GM23338 (cell line): ENCODE data around the gene CEMIP2. TPM values are rescaled to one million over a fixed set of nuclear protein-coding genes. Genes with fewer than 3 reads are reported as not detected.
A peak's percentile ranks its signal among the peaks of the same experiment; 100 is the strongest.

Experiments
- ATAC-seq: fragments of 200-7000 bp; cut with Tn5 transposase; 3 replicates; pipeline ENCODE4 v1.9.1; 2020
- DNase-seq: peaks from one replicate; pipeline ENCODE4 v3.0.0-alpha.2; 2015; ENCODE audit warnings: low spot score
- H2AFZ ChIP-seq: fragments of 200-600 bp; sonication (generic); 2 replicates; pipeline ENCODE4 v1.8.0; 2016; ENCODE audit warnings: antibody characterized with exemption, mild to moderate bottlenecking, moderate library complexity
- H3F3A ChIP-seq: fragments of 200-600 bp; sonication (generic); replicated peaks from 2 replicates; pipeline ENCODE4 v1.8.0; 2017; ENCODE audit warnings: antibody characterized with exemption, mixed run types, low read depth
- H3K27ac ChIP-seq: fragments of 200-600 bp; sonication (generic); 2 replicates; pipeline ENCODE4 v1.6.1; 2016; ENCODE audit warnings: low read depth
- H3K27me3 ChIP-seq: fragments of 200-600 bp; sonication (generic); 2 replicates; pipeline ENCODE4 v1.8.0; 2016; ENCODE audit warnings: mild to moderate bottlenecking, mixed run types, moderate library complexity; ENCODE audit not compliant: insufficient read depth
- H3K36me3 ChIP-seq: fragments of 200-600 bp; sonication (generic); 2 replicates; pipeline ENCODE4 v1.8.0; 2016; ENCODE audit warnings: mild to moderate bottlenecking; ENCODE audit not compliant: insufficient read depth
- H3K4me1 ChIP-seq: fragments of 200-600 bp; sonication (generic); 2 replicates; pipeline ENCODE4 v1.8.0; 2016; ENCODE audit warnings: mild to moderate bottlenecking, moderate library complexity; ENCODE audit not compliant: insufficient read depth
- H3K4me2 ChIP-seq: fragments of 200-600 bp; sonication (generic); 2 replicates; pipeline ENCODE4 v1.7.1; 2017; ENCODE audit warnings: mixed run types
- H3K4me3 ChIP-seq: fragments of 200-600 bp; sonication (generic); 2 replicates; pipeline ENCODE4 v1.6.1; 2016; ENCODE audit warnings: mixed run types
- H3K79me2 ChIP-seq: fragments of 200-600 bp; sonication (generic); replicated peaks from 2 replicates; pipeline ENCODE4 v1.8.0; 2017; ENCODE audit warnings: mild to moderate bottlenecking; ENCODE audit not compliant: insufficient read depth
- H3K9me2 ChIP-seq: fragments of 200-600 bp; sonication (generic); 2 replicates; pipeline ENCODE4 v1.8.0; 2017; ENCODE audit not compliant: insufficient read depth
- H4K20me1 ChIP-seq: fragments of 200-600 bp; sonication (generic); replicated peaks from 2 replicates; pipeline ENCODE4 v1.8.0; 2017; ENCODE audit warnings: mild to moderate bottlenecking; ENCODE audit not compliant: insufficient read depth
- H3K27ac Mint-ChIP-seq: 2 replicates; pipeline ENCODE4 v1.8.0; 2020; ENCODE audit warnings: inconsistent platforms, mild to moderate bottlenecking, moderate library complexity, mixed read lengths
- H3K27me3 Mint-ChIP-seq: 3 replicates; pipeline ENCODE4 v1.8.0; 2022; ENCODE audit warnings: low read depth, mild to moderate bottlenecking, moderate library complexity, mixed read lengths, inconsistent platforms; ENCODE audit not compliant: insufficient read depth, poor library complexity
- H3K36me3 Mint-ChIP-seq: 3 replicates; pipeline ENCODE4 v1.8.0; 2021; ENCODE audit warnings: low read depth, mild to moderate bottlenecking, inconsistent platforms, moderate library complexity, mixed read lengths
- H3K4me1 Mint-ChIP-seq: 3 replicates; pipeline ENCODE4 v1.8.0; 2020; ENCODE audit warnings: mild to moderate bottlenecking, inconsistent platforms, mixed read lengths
- H3K4me3 Mint-ChIP-seq: 3 replicates; pipeline ENCODE4 v1.8.0; 2021; ENCODE audit warnings: moderate library complexity, mild to moderate bottlenecking, inconsistent platforms, mixed read lengths
- H3K9me3 Mint-ChIP-seq: 3 replicates; pipeline ENCODE4 v1.8.0; 2020; ENCODE audit warnings: moderate library complexity, mild to moderate bottlenecking, inconsistent platforms, mixed read lengths
- CREB1 ChIP-seq: fragments of 250-450 bp; sonication (Bioruptor Pico); IDR thresholded peaks from 2 replicates; pipeline ENCODE4 v1.5.0; 2020; ENCODE audit warnings: low read depth, mild to moderate bottlenecking, moderate library complexity
- CTCF ChIP-seq, 2 experiments: fragments of 200-600 bp in 1 of 2; sonication (generic) in 1 of 2; conservative IDR thresholded peaks; 2 replicates each; pipeline versions ENCODE4 v1.5.1 to v1.6.1; 2016 to 2017; ENCODE audit warnings: antibody characterized with exemption in 2 of 2, low read depth in 2 of 2, mild to moderate bottlenecking in 2 of 2, moderate library complexity in 1 of 2
- ETS1 ChIP-seq: IDR thresholded peaks from 2 replicates; pipeline ENCODE4 v1.6.1; 2016; ENCODE audit warnings: antibody characterized with exemption
- EZH2 ChIP-seq: fragments of 200-600 bp; sonication (generic); IDR thresholded peaks from one replicate; pipeline ENCODE4 v1.8.0; 2017; ENCODE audit warnings: antibody characterized with exemption, mild to moderate bottlenecking, low read depth; ENCODE audit not compliant: unreplicated experiment
- JUNB ChIP-seq: IDR thresholded peaks from one replicate; pipeline ENCODE4 v1.6.1; 2016; ENCODE audit warnings: antibody characterized with exemption; ENCODE audit not compliant: unreplicated experiment
- NANOG ChIP-seq: IDR thresholded peaks from 2 replicates; pipeline ENCODE4 v1.6.1; 2016; ENCODE audit warnings: antibody characterized with exemption, borderline replicate concordance
- POLR2AphosphoS5 ChIP-seq: IDR thresholded peaks from 2 replicates; pipeline ENCODE4 v1.6.1; 2016; ENCODE audit warnings: antibody characterized with exemption, low read depth
- STAT1 ChIP-seq: IDR thresholded peaks from one replicate; pipeline ENCODE4 v1.6.1; 2016; ENCODE audit warnings: antibody characterized with exemption; ENCODE audit not compliant: unreplicated experiment
- ZNF114 ChIP-seq: fragments of 250-450 bp; sonication (Bioruptor Pico); IDR thresholded peaks from 2 replicates; pipeline ENCODE4 v1.5.0; 2020; ENCODE audit warnings: mild to moderate bottlenecking, moderate library complexity
- ZNF331 ChIP-seq: fragments of 250-450 bp; sonication (Bioruptor Pico); IDR thresholded peaks from 2 replicates; pipeline ENCODE4 v1.5.0; 2020; ENCODE audit warnings: low read depth, mild to moderate bottlenecking, moderate library complexity
- ZNF462 ChIP-seq: fragments of 250-450 bp; sonication (Bioruptor Pico); IDR thresholded peaks from 2 replicates; pipeline ENCODE4 v1.5.0; 2020; ENCODE audit warnings: mild to moderate bottlenecking, moderate library complexity
- polyA plus RNA-seq: library from polyadenylated mRNA; unstranded; fragments of >200 nt; fragmentation: Nextera tagmentation; extraction: Ambion mirVana; gene quantifications from 2 replicates; pipeline ENCODE4 v1.2.1, GENCODE V29; 2016
- total RNA-seq: library from RNA; depleted of rRNA; stranded (reverse); fragments of >200 nt; shearing (Covaris generic); gene quantifications from 2 replicates; pipeline ENCODE4 v1.2.3, GENCODE V29; 2014

The CEMIP2 gene
- total and polyA plus RNA-seq, 2 experiments from 2014 or later = 23.0 to 76.7 TPM

GRCh38 chr9:71683598-71684235 is 84.6 kb downstream of the CEMIP2 start:
- Histone ChIP-seq H3K79me2 (no peaks in the 10 kb centered on the region), H2AFZ (no peak overlapping the region), H3K4me3 (no peak overlapping the region), H3K36me3 (peaks cover 14% of the 10 kb centered on the region), H3K27ac (peak overlapping the region; percentile 18; the same call in 1 of the 2 replicates), H3K4me1 (peaks cover 25% of the 10 kb centered on the region), H4K20me1 (no peaks in the 10 kb centered on the region; the same call in 1 of the 2 replicates), H3K27me3 (no peaks in the 10 kb centered on the region), H3K4me2 (peak overlapping the region; percentile 29; the same call in 1 of the 2 replicates), H3F3A (no peaks in the 10 kb centered on the region), H3K9me2 (no peaks in the 10 kb centered on the region)
- Mint-ChIP-seq H3K4me1 (peaks cover 28% of the 10 kb centered on the region), H3K36me3 (peaks cover 28% of the 10 kb centered on the region), H3K27ac (peak overlapping the region; percentile 89), H3K27me3 (peaks cover 2% of the 10 kb centered on the region), H3K9me3 (no peaks in the 10 kb centered on the region), H3K4me3 (peak overlapping the region; percentile 25; the same call in 1 of the 3 replicates)
- TF ChIP-seq JUNB = no peak
- TF ChIP-seq STAT1 = no peak
- TF ChIP-seq CTCF (conservative IDR thresholded peaks at IDR 0.05; ENCODE audit: low read depth in 2 of 2) = peak; percentile 39 to 66
- peak; percentile 89 for ATAC-seq
- peak; percentile 66 for DNase-seq

GRCh38 chr9:71681708-71682272 is 86.5 kb downstream of the CEMIP2 start:
- Histone ChIP-seq H3K4me1 (peaks cover 25% of the 10 kb centered on the region), H3K36me3 (peaks cover 3% of the 10 kb centered on the region; the same call in 1 of the 2 replicates), H4K20me1 (no peaks in the 10 kb centered on the region; the same call in 1 of the 2 replicates), H3K4me2 (no peak overlapping the region), H3K27me3 (no peaks in the 10 kb centered on the region), H3K27ac (peak overlapping the region; percentile 63), H3K79me2 (no peaks in the 10 kb centered on the region), H2AFZ (no peak overlapping the region), H3K9me2 (no peaks in the 10 kb centered on the region), H3F3A (no peaks in the 10 kb centered on the region), H3K4me3 (no peak overlapping the region)
- Mint-ChIP-seq H3K27me3 (peaks cover 2% of the 10 kb centered on the region), H3K4me3 (no peak overlapping the region), H3K36me3 (peaks cover 15% of the 10 kb centered on the region), H3K9me3 (peaks cover under 1% of the 10 kb centered on the region; the same call in 1 of the 3 replicates), H3K4me1 (peaks cover 32% of the 10 kb centered on the region), H3K27ac (no peak overlapping the region)
- DNase-seq (no peak), ATAC-seq (no peak)
- TF ChIP-seq ZNF114 (CRISPR knock-in tag) = no peak
- TF ChIP-seq POLR2AphosphoS5 = no peak
- TF ChIP-seq NANOG = no peak
- no peak for TF ChIP-seq STAT1
- TF ChIP-seq ZNF331 (CRISPR knock-in tag) = no peak
- no peak for TF ChIP-seq ZNF462
- TF ChIP-seq ETS1 = no peak
- TF ChIP-seq CREB1 = no peak
- no peak for TF ChIP-seq EZH2
